Endothelial cell of umbilical vein (primary cell): ENCODE measurements around the gene SLC2A11. TPM values are rescaled to one million over a fixed set of nuclear protein-coding genes. Genes with fewer than 3 reads are reported as not detected.
"Not testable (repeated sequence)": the region's sequence is repeated elsewhere in the genome, so short reads cannot be mapped to it uniquely, and the experiment has no call there.

Experiments
- BruUV-seq: library from RNA; stranded (reverse); fragments of 400-500 nt; replicated peaks from 2 replicates; lab custom pipeline; 2021; lab: Mats Ljungman, UMichigan
- CTCF ChIA-PET: fragments of 300-600, 350-600 bp; sonication (Branson Sonifier 250); formaldehyde crosslinking; loops from one replicate; lab custom pipeline; 2021; ENCODE audit warnings: antibody characterized with exemption, inconsistent platforms; lab: Charles Lee
- POLR2A ChIA-PET: fragments of 300-600, 350-600 bp; sonication (Branson Sonifier 250); formaldehyde crosslinking; loops from one replicate; lab custom pipeline; 2021; ENCODE audit warnings: antibody characterized with exemption, inconsistent platforms; lab: Charles Lee
- DNase-seq: peaks from one replicate; pipeline ENCODE4 v3.0.0-alpha.2; 2011; ENCODE audit warnings: low read depth, low spot score
- FAIRE-seq: peaks from 2 replicates; lab custom pipeline; 2011; peaks lifted over from hg19 to GRCh38; lab: Jason Lieb, UNC
- H2AFZ ChIP-seq: 2 replicates; pipeline ENCODE4 v1.6.0; 2012; ENCODE audit warnings: low read depth, low read length, control low read depth, inconsistent platforms
- H3K27ac ChIP-seq: 2 replicates; pipeline ENCODE4 v1.5.1; 2011; ENCODE audit warnings: low read depth, mild to moderate bottlenecking, control low read depth, low read length, moderate library complexity; ENCODE audit not compliant: insufficient read depth
- H3K27me3 ChIP-seq, 2 experiments: 2 replicates each; pipeline versions ENCODE4 v1.6.0 to v1.6.1; 2011; ENCODE audit warnings: low read length in 2 of 2, mixed read lengths in 1 of 2; ENCODE audit not compliant: control insufficient read depth in 2 of 2, insufficient read depth in 2 of 2
- H3K36me3 ChIP-seq, 2 experiments: 2 replicates in 1 of 2; 3 replicates in 1 of 2; pipeline ENCODE4 v1.5.1; 2011; ENCODE audit warnings: low read length in 2 of 2, mild to moderate bottlenecking in 1 of 2, moderate library complexity in 1 of 2; ENCODE audit not compliant: control insufficient read depth in 2 of 2, insufficient read depth in 2 of 2; ENCODE audit errors: extremely low read depth in 1 of 2
- H3K4me1 ChIP-seq: 3 replicates; pipeline ENCODE4 v1.5.1; 2011; ENCODE audit warnings: mild to moderate bottlenecking, low read length; ENCODE audit not compliant: control insufficient read depth, insufficient read depth; ENCODE audit errors: extremely low read depth
- H3K4me2 ChIP-seq: 2 replicates; pipeline ENCODE4 v1.6.1; 2011; ENCODE audit warnings: low read length, control low read depth, mixed read lengths; ENCODE audit not compliant: insufficient read depth
- H3K4me3 ChIP-seq, 3 experiments: fragments of 200-600 bp in 1 of 3; sonication (generic), shearing (Covaris generic) in 1 of 3; replicated peaks in 1 of 3; 2 replicates each; pipeline ENCODE4 v1.5.1; 2011 to 2016; ENCODE audit warnings: control low read depth in 3 of 3, low read length in 3 of 3, mild to moderate bottlenecking in 2 of 3, inconsistent platforms in 1 of 3, low read depth in 1 of 3, moderate library complexity in 1 of 3; ENCODE audit not compliant: insufficient read depth in 1 of 3
- H3K79me2 ChIP-seq: 2 replicates; pipeline ENCODE4 v1.6.0; 2012; ENCODE audit warnings: low read length, inconsistent platforms; ENCODE audit not compliant: control insufficient read depth, insufficient read depth
- H3K9ac ChIP-seq: replicated peaks from 2 replicates; pipeline ENCODE3; 2011; ENCODE audit warnings: low read length, control low read depth; ENCODE audit not compliant: insufficient read depth; ENCODE audit errors: extremely low read depth
- H3K9me1 ChIP-seq: replicated peaks from 3 replicates; pipeline ENCODE4 v1.6.0; 2011; ENCODE audit warnings: mild to moderate bottlenecking, low read length; ENCODE audit not compliant: control insufficient read depth, insufficient read depth; ENCODE audit errors: extremely low read depth
- H3K9me3 ChIP-seq: replicated peaks from 2 replicates; pipeline ENCODE4 v1.5.1; 2012; ENCODE audit warnings: low read length, inconsistent platforms; ENCODE audit not compliant: control insufficient read depth, insufficient read depth
- H4K20me1 ChIP-seq: replicated peaks from 2 replicates; pipeline ENCODE3; 2011; ENCODE audit warnings: mild to moderate bottlenecking, low read length; ENCODE audit not compliant: control insufficient read depth, insufficient read depth; ENCODE audit errors: extremely low read depth
- EZH2 ChIP-seq: IDR thresholded peaks from 2 replicates; pipeline ENCODE4 v1.6.1; 2012; ENCODE audit warnings: borderline replicate concordance, low read depth, mild to moderate bottlenecking, moderate library complexity, low read length, inconsistent platforms; ENCODE audit not compliant: severe bottlenecking
- FOS ChIP-seq: IDR thresholded peaks from 2 replicates; pipeline ENCODE4 v1.6.1; 2011; ENCODE audit warnings: mild to moderate bottlenecking, low read length, moderate library complexity, borderline replicate concordance; ENCODE audit not compliant: insufficient read depth
- GATA2 ChIP-seq: IDR thresholded peaks from 2 replicates; pipeline ENCODE4 v1.7.0; 2011; ENCODE audit warnings: low read depth, mild to moderate bottlenecking, moderate library complexity, mixed read lengths, low read length; ENCODE audit not compliant: insufficient read length, insufficient read depth
- JUN ChIP-seq: IDR thresholded peaks from 2 replicates; pipeline ENCODE4 v1.6.1; 2011; ENCODE audit warnings: borderline replicate concordance, low read depth; ENCODE audit not compliant: insufficient read length, insufficient read depth
- MYC ChIP-seq: IDR thresholded peaks from one replicate; pipeline ENCODE4 v1.6.1; 2011; ENCODE audit warnings: mild to moderate bottlenecking, low read depth, low read length
- POLR2A ChIP-seq: IDR thresholded peaks from 2 replicates; pipeline ENCODE4 v1.6.1; 2012; ENCODE audit warnings: low read depth, mild to moderate bottlenecking, control low read depth, low read length
- POLR2AphosphoS5 ChIP-seq: IDR thresholded peaks from 2 replicates; pipeline ENCODE4 v1.6.1; 2012; ENCODE audit warnings: low read depth, mild to moderate bottlenecking, control low read depth, low read length, moderate library complexity; ENCODE audit not compliant: insufficient read depth
- dilution Hi-C: fragments of 300-500 bp; cut with MboI; formaldehyde crosslinking; loops from one replicate; pipeline ENCODE4 v1.15.0; 2019; ENCODE audit warnings: low sequenced_read_pairs; ENCODE audit not compliant: extremely low pct_ligation_motif_present
- intact Hi-C: fragments of 100-400 bp; cut with micrococcal nuclease; formaldehyde crosslinking; loops from one replicate; pipeline ENCODE4 v1.10.0; 2022
- polyA plus RNA-seq, 4 experiments: library from polyadenylated mRNA; depleted of rRNA in 3 of 4; stranded (reverse) in 3 of 4; unstranded in 1 of 4; fragments of >200 nt; gene quantifications; 2 replicates each; pipeline versions ENCODE4 v1.2.1 to v1.2.3, GENCODE V29; 2011 to 2012; ENCODE audit warnings: missing spikeins in 1 of 4
- total RNA-seq: library from RNA; stranded (reverse); gene quantifications from 2 replicates; pipeline ENCODE4 v1.2.3, GENCODE V29; 2021
- TF ChIP-seq, protein P1 (sequence below): IDR thresholded peaks from 2 replicates; pipeline ENCODE4 v1.6.1; 2011; ENCODE audit not compliant: insufficient read depth, insufficient read length
- TF ChIP-seq, protein P2 (sequence below), 2 donors: IDR thresholded peaks; 1 replicate in 1 of 2; 2 replicates in 1 of 2; pipeline ENCODE4 v1.5.1; 2011; ENCODE audit warnings: low read length in 2 of 2, mild to moderate bottlenecking in 2 of 2, moderate library complexity in 2 of 2, control low read depth in 1 of 2, inconsistent platforms in 1 of 2, low read depth in 1 of 2; ENCODE audit not compliant: insufficient read depth in 1 of 2; ENCODE audit errors: extremely low read depth in 1 of 2

SLC2A11 gene
- total and polyA plus RNA-seq, 2 donors (not counting 3 experiments of a cell fraction or from before 2014, with no cell fraction given): 4.2 to 4.6 TPM

DNA sequence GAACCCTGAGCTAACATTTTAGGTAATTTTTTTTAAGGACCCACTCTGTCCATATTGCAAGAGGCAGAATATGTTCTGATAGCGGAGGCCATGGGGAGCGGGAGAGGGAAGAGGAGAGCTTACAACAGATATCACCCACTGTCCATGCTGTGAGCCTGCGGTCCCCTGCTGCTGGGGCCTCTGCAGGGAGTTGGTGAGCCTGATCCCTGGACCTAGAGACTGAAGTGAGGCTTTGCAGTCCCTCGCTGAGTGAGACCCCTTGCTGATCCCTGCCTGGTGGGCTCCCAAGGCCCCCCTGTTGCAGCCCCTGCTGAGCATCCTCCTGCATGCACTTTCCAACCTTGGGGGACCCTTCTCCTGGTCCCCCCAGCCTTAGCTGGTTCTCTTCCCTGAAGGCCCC, 49.0 kb downstream of the SLC2A11 start:
- Histone ChIP-seq H3K79me2 (no peaks in the 10 kb centered on the region), H3K27ac (no peak overlapping the region), H3K27me3 (peaks cover 3 to 9% of the 10 kb centered on the region in 2 experiments), H3K9me3 (no peaks in the 10 kb centered on the region), H3K9me1 (no peaks in the 10 kb centered on the region), H4K20me1 (no peaks in the 10 kb centered on the region), H3K36me3 (peaks cover 0 to 2% of the 10 kb centered on the region in 2 experiments), H2AFZ (no peak overlapping the region), H3K9ac (no peak overlapping the region), H3K4me2 (no peak overlapping the region), H3K4me3 (no peak overlapping the region), H3K4me1 (no peaks in the 10 kb centered on the region)
- CTCF ChIA-PET: interaction anchor here (1.1 kb wide), 1 partner anchor 12 kb away, joined by 4 read pairs; the partner anchor contains the start of gene MIF
- FAIRE-seq: no peak
- POLR2A ChIA-PET: no interaction called here
- intact Hi-C loops (no loop called here), dilution Hi-C loops (no loop called here)
- no TSS peak for BruUV-seq
- TF ChIP-seq, protein P1, sequence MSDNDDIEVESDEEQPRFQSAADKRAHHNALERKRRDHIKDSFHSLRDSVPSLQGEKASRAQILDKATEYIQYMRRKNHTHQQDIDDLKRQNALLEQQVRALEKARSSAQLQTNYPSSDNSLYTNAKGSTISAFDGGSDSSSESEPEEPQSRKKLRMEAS: no peak
- TF ChIP-seq POLR2A (no peak), MYC (no peak), EZH2 (no peak), JUN (no peak), FOS (no peak), POLR2AphosphoS5 (no peak), GATA2 (no peak)
- TF ChIP-seq, protein P2, sequence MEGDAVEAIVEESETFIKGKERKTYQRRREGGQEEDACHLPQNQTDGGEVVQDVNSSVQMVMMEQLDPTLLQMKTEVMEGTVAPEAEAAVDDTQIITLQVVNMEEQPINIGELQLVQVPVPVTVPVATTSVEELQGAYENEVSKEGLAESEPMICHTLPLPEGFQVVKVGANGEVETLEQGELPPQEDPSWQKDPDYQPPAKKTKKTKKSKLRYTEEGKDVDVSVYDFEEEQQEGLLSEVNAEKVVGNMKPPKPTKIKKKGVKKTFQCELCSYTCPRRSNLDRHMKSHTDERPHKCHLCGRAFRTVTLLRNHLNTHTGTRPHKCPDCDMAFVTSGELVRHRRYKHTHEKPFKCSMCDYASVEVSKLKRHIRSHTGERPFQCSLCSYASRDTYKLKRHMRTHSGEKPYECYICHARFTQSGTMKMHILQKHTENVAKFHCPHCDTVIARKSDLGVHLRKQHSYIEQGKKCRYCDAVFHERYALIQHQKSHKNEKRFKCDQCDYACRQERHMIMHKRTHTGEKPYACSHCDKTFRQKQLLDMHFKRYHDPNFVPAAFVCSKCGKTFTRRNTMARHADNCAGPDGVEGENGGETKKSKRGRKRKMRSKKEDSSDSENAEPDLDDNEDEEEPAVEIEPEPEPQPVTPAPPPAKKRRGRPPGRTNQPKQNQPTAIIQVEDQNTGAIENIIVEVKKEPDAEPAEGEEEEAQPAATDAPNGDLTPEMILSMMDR (IDR thresholded peaks at IDR 0.05; ENCODE audit: extremely low read depth in 1 of 2, insufficient read depth in 1 of 2, low read depth in 1 of 2, low read length in 2 of 2): no peak
- no peak for DNase-seq

DNA sequence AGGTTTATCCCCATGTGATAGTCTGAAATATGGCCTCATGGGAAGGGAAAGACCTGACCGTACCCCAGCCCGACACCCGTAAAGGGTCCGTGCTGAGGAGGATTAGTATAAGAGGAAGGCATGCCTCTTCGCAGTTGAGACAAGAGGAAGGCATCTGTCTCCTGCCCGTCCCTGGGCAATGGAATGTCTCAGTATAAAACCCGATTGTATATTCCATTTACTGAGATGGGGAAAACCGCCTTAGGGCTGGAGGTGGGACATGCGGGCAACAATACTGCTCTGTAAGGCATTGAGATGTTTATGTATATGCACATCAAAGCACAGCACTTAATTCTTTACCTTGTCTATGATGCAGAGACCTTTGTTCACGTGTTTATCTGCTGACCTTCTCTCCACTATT, 49.7 kb downstream of the SLC2A11 start:
- H3K9ac ChIP-seq, DNase-seq, H4K20me1 ChIP-seq, H3K36me3 ChIP-seq, FAIRE-seq, POLR2A ChIA-PET, H3K9me3 ChIP-seq, H3K27ac ChIP-seq, H3K27me3 ChIP-seq, H3K4me2 ChIP-seq, H3K79me2 ChIP-seq, CTCF ChIA-PET, H2AFZ ChIP-seq, H3K4me1 ChIP-seq, H3K9me1 ChIP-seq, H3K4me3 ChIP-seq, dilution Hi-C loops, BruUV-seq, intact Hi-C loops: not testable (repeated sequence)
